ENCODE data around the gene IGF2R. TPM values are rescaled to one million over a fixed set of nuclear protein-coding genes. Genes with fewer than 3 reads are reported as not detected.

IGF2R gene
- total RNA-seq, 1 donor from 2014 or later: 144 TPM

DNA sequence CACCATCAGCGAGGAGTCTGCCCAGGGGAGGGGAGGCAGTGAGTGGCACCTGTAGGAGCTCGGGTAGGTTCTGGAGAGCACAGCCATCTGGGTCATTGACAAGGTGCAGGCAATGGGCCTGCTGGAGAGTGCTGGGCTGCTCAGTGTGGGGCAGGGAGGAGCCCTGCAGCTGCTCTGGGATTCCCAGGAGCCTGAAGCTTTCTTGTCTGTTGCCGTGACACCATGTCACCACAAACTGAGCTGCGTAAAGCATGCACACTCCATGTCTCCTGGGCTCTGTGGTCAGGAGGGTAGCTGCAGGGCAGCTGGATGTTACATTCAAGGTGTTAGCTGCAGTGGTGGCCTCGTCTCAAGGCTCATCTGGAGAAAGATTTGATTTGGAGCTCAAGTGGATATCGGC is 148.3 kb downstream of the IGF2R start:
- H3K36me3 Mint-ChIP-seq (ENCODE audit: insufficient read depth): peaks cover 27% of the 10 kb centered on the region

GRCh38 chr6:160118620-160119229 is 149.8 kb downstream of the IGF2R start:
- no peak for TF ChIP-seq CTCF (IDR thresholded peaks at IDR 0.05; ENCODE audit: unreplicated experiment)
- no peak for DNase-seq (ENCODE audit: low spot score, unreplicated experiment)
- Mint-ChIP-seq H3K27ac (no peak overlapping the region), H3K27me3 (no peaks in the 10 kb centered on the region), H3K9me3 (ENCODE audit: low read depth) (peaks cover 2% of the 10 kb centered on the region), H3K36me3 (ENCODE audit: insufficient read depth) (peaks cover 18% of the 10 kb centered on the region), H3K4me3 (ENCODE audit: low read depth) (no peak overlapping the region), H3K4me1 (ENCODE audit: low read depth) (peaks cover 8% of the 10 kb centered on the region)

More for the DNA sequence above, 148.3 kb downstream of the IGF2R start:
- no peak for DNase-seq (ENCODE audit: low spot score, unreplicated experiment)
- H3K9me3 Mint-ChIP-seq (ENCODE audit: low read depth): peaks cover 3% of the 10 kb centered on the region
- no peaks in the 10 kb centered on the region for H3K27me3 Mint-ChIP-seq
- no peak overlapping the region for H3K27ac Mint-ChIP-seq
- H3K4me1 Mint-ChIP-seq (ENCODE audit: low read depth): peaks cover 8% of the 10 kb centered on the region
- no peak for TF ChIP-seq CTCF (IDR thresholded peaks at IDR 0.05; ENCODE audit: unreplicated experiment)
- H3K4me3 Mint-ChIP-seq (ENCODE audit: low read depth): no peak overlapping the region

- DNase-seq (ENCODE audit: low spot score, unreplicated experiment): no peak
- Mint-ChIP-seq H3K9me3 (ENCODE audit: low read depth) (no peaks in the 10 kb centered on the region), H3K4me1 (ENCODE audit: low read depth) (peaks cover 8% of the 10 kb centered on the region), H3K36me3 (ENCODE audit: insufficient read depth) (peaks cover 23% of the 10 kb centered on the region), H3K27me3 (no peaks in the 10 kb centered on the region), H3K4me3 (ENCODE audit: low read depth) (no peak overlapping the region), H3K27ac (no peak overlapping the region)
- TF ChIP-seq CTCF (IDR thresholded peaks at IDR 0.05; ENCODE audit: unreplicated experiment): no peak
These were observed 151.2 kb downstream of the IGF2R start for GRCh38 chr6:160120087-160120486.

- Mint-ChIP-seq H3K4me3 (ENCODE audit: low read depth) (no peak within 1 kb of the TSS), H3K9me3 (ENCODE audit: low read depth) (no peaks in the 10 kb centered on the region), H3K4me1 (ENCODE audit: low read depth) (peaks cover 8% of the 10 kb centered on the region), H3K27ac (no peak within 1 kb of the TSS), H3K27me3 (no peaks in the 10 kb centered on the region), H3K36me3 (ENCODE audit: insufficient read depth) (peaks cover 20% of the 10 kb centered on the region)
- DNase-seq (ENCODE audit: low spot score, unreplicated experiment): no peak
- TF ChIP-seq CTCF (IDR thresholded peaks at IDR 0.05; ENCODE audit: unreplicated experiment): no peak
These were observed 152.7 kb downstream of the IGF2R start, which contains the start of gene SLC22A1 for GRCh38 chr6:160121558-160121957. TSS of gene SLC22A1 (plus strand) at chr6:160121815. CDS start at chr6:160121936, 121 bp downstream.

GRCh38 chr6:160121981-160122380 is 153.1 kb downstream of the IGF2R start:
- Mint-ChIP-seq H3K4me3 (ENCODE audit: low read depth) (no peak overlapping the region), H3K27me3 (no peaks in the 10 kb centered on the region), H3K4me1 (ENCODE audit: low read depth) (peaks cover 8% of the 10 kb centered on the region), H3K9me3 (ENCODE audit: low read depth) (no peaks in the 10 kb centered on the region), H3K36me3 (ENCODE audit: insufficient read depth) (peaks cover 20% of the 10 kb centered on the region), H3K27ac (no peak overlapping the region)
- no peak for DNase-seq (ENCODE audit: low spot score, unreplicated experiment)
- TF ChIP-seq CTCF (IDR thresholded peaks at IDR 0.05; ENCODE audit: unreplicated experiment): no peak
